Activated T-helper 1 cell treated with anti-CD3 and anti-CD28 coated beads, Interleukin-12 subunit alpha, Interleukin-12 subunit beta, Interleukin-2, Interleukin-4 antibody, amounts not matched to agents 30 ng/mL and 10 ng/mL and 1 ng/mL, durations not matched to agents 14 hours and 24 hours and 36 hours (primary cell): ENCODE measurements around the gene TUBA8. TPM values are rescaled to one million over a fixed set of nuclear protein-coding genes. Genes with fewer than 3 reads are reported as not detected.
"Not testable (repeated sequence)": the region's sequence is repeated elsewhere in the genome, so short reads cannot be mapped to it uniquely, and the experiment has no call there.

Experiments
- DNase-seq: peaks from one replicate; pipeline ENCODE4 v3.0.0; 2021; ENCODE audit warnings: low spot score
- H3K27ac Mint-ChIP-seq: one replicate; pipeline ENCODE4 v1.8.0; 2021; ENCODE audit warnings: mild to moderate bottlenecking, mixed read lengths
- H3K27me3 Mint-ChIP-seq: one replicate; pipeline ENCODE4 v1.8.0; 2022; ENCODE audit warnings: mild to moderate bottlenecking, moderate library complexity, mixed read lengths; ENCODE audit not compliant: insufficient read depth
- H3K36me3 Mint-ChIP-seq: one replicate; pipeline ENCODE4 v1.8.0; 2021; ENCODE audit warnings: low read depth, mixed read lengths
- H3K4me1 Mint-ChIP-seq: one replicate; pipeline ENCODE4 v1.8.0; 2021; ENCODE audit warnings: low read depth, mixed read lengths
- H3K4me3 Mint-ChIP-seq: one replicate; pipeline ENCODE4 v1.8.0; 2021; ENCODE audit warnings: mild to moderate bottlenecking, moderate library complexity, mixed read lengths
- H3K9me3 Mint-ChIP-seq: one replicate; pipeline ENCODE4 v1.8.0; 2021; ENCODE audit warnings: mixed read lengths
- intact Hi-C: fragments of 100-400 bp; cut with micrococcal nuclease; formaldehyde crosslinking; loops from one replicate; pipeline ENCODE4 v1.15.1; 2024
- total RNA-seq: library from RNA; stranded (reverse); gene quantifications from 2 replicates; pipeline ENCODE4 v1.2.3, GENCODE V29; 2022

TUBA8 gene
- total RNA-seq, 1 donor from 2014 or later = 1.5 TPM

GRCh38 chr22:18155546-18155945 is 44.9 kb downstream of the TUBA8 start:
- H3K9me3 Mint-ChIP-seq, H3K4me3 Mint-ChIP-seq, H3K27ac Mint-ChIP-seq, intact Hi-C loops, DNase-seq, H3K27me3 Mint-ChIP-seq: not testable (repeated sequence)
- Mint-ChIP-seq H3K4me1 (peaks cover 39% of the 10 kb centered on the region), H3K36me3 (peaks cover 18% of the 10 kb centered on the region)

GRCh38 chr22:18156878-18157713 is 46.5 kb downstream of the TUBA8 start:
- H3K4me1 Mint-ChIP-seq = peaks cover 25% of the 10 kb centered on the region
- H3K36me3 Mint-ChIP-seq = peaks cover 18% of the 10 kb centered on the region
- intact Hi-C loops = no loop called here
- DNase-seq = no peak
- no peak overlapping the region for H3K27ac Mint-ChIP-seq
- H3K27me3 Mint-ChIP-seq = no peaks in the 10 kb centered on the region
- H3K4me3 Mint-ChIP-seq = no peak overlapping the region
- H3K9me3 Mint-ChIP-seq = no peaks in the 10 kb centered on the region

GRCh38 chr22:18157714-18158028 is 47.1 kb downstream of the TUBA8 start:
- Mint-ChIP-seq H3K4me3 (no peak overlapping the region), H3K9me3 (no peaks in the 10 kb centered on the region), H3K4me1 (peaks cover 19% of the 10 kb centered on the region), H3K36me3 (peaks cover 18% of the 10 kb centered on the region), H3K27me3 (no peaks in the 10 kb centered on the region), H3K27ac (no peak overlapping the region)
- intact Hi-C loops = no loop called here
- DNase-seq = no peak

GRCh38 chr22:18160641-18161040 is 50.0 kb downstream of the TUBA8 start:
- H3K27me3 Mint-ChIP-seq, DNase-seq, intact Hi-C loops, H3K9me3 Mint-ChIP-seq, H3K27ac Mint-ChIP-seq, H3K4me3 Mint-ChIP-seq: not testable (repeated sequence)
- H3K36me3 Mint-ChIP-seq = peaks cover 27% of the 10 kb centered on the region
- H3K4me1 Mint-ChIP-seq = peaks cover 14% of the 10 kb centered on the region

- H3K4me1 Mint-ChIP-seq, H3K27ac Mint-ChIP-seq, H3K9me3 Mint-ChIP-seq, intact Hi-C loops, DNase-seq, H3K4me3 Mint-ChIP-seq, H3K27me3 Mint-ChIP-seq: not testable (repeated sequence)
- peaks cover 27% of the 10 kb centered on the region for H3K36me3 Mint-ChIP-seq
Measured at GRCh38 chr22:18163843-18164242, 53.2 kb downstream of the TUBA8 start.

GRCh38 chr22:18164584-18164983 is 54.0 kb downstream of the TUBA8 start:
- H3K9me3 Mint-ChIP-seq, DNase-seq, H3K4me1 Mint-ChIP-seq, intact Hi-C loops, H3K27ac Mint-ChIP-seq, H3K27me3 Mint-ChIP-seq, H3K4me3 Mint-ChIP-seq: not testable (repeated sequence)
- peaks cover 31% of the 10 kb centered on the region for H3K36me3 Mint-ChIP-seq

GRCh38 chr22:18165356-18165755 is 54.7 kb downstream of the TUBA8 start:
- intact Hi-C loops, H3K27me3 Mint-ChIP-seq, H3K4me1 Mint-ChIP-seq, H3K9me3 Mint-ChIP-seq, H3K27ac Mint-ChIP-seq, DNase-seq, H3K4me3 Mint-ChIP-seq: not testable (repeated sequence)
- H3K36me3 Mint-ChIP-seq = peaks cover 31% of the 10 kb centered on the region

- not testable (repeated sequence) for H3K27ac Mint-ChIP-seq
Measured at GRCh38 chr22:18170284-18170683, 59.7 kb downstream of the TUBA8 start.

GRCh38 chr22:18172203-18172602 is 61.6 kb downstream of the TUBA8 start:
- H3K9me3 Mint-ChIP-seq, DNase-seq, H3K4me3 Mint-ChIP-seq, H3K27ac Mint-ChIP-seq, intact Hi-C loops, H3K4me1 Mint-ChIP-seq, H3K27me3 Mint-ChIP-seq: not testable (repeated sequence)
- H3K36me3 Mint-ChIP-seq = peaks cover 31% of the 10 kb centered on the region

More at GRCh38 chr22:18170284-18170683, 59.7 kb downstream of the TUBA8 start:
- intact Hi-C loops, H3K27me3 Mint-ChIP-seq, H3K9me3 Mint-ChIP-seq, DNase-seq, H3K4me1 Mint-ChIP-seq, H3K4me3 Mint-ChIP-seq: not testable (repeated sequence)
- H3K36me3 Mint-ChIP-seq = peaks cover 36% of the 10 kb centered on the region

- H3K27me3 Mint-ChIP-seq, H3K4me3 Mint-ChIP-seq, H3K27ac Mint-ChIP-seq, DNase-seq, intact Hi-C loops, H3K9me3 Mint-ChIP-seq, H3K4me1 Mint-ChIP-seq: not testable (repeated sequence)
- peaks cover 30% of the 10 kb centered on the region for H3K36me3 Mint-ChIP-seq
Measured at GRCh38 chr22:18172776-18173175, 62.2 kb downstream of the TUBA8 start.

- DNase-seq, H3K9me3 Mint-ChIP-seq, H3K27ac Mint-ChIP-seq, H3K4me3 Mint-ChIP-seq, intact Hi-C loops, H3K27me3 Mint-ChIP-seq, H3K4me1 Mint-ChIP-seq: not testable (repeated sequence)
- peaks cover 23% of the 10 kb centered on the region for H3K36me3 Mint-ChIP-seq
Measured at GRCh38 chr22:18173441-18173840, 62.8 kb downstream of the TUBA8 start.
